GM19035 (cell line): ENCODE results near the gene UBD.
A peak's percentile ranks its signal among the peaks of the same experiment; 100 is the strongest.

Source experiments
- ATAC-seq: cut with Tn5 transposase; IDR thresholded peaks from one replicate; pipeline ENCODE4 v1.9.1; 2021; ENCODE audit not compliant: unreplicated experiment

UBD gene

GRCh38 chr6:29559524-29560287 lies at the start of gene UBD:
TSS of gene UBD (minus strand) at chr6:29559732. CDS start at chr6:29559701, 31 bp downstream.
- ATAC-seq, result no peak

GRCh38 chr6:29608131-29608530 lies 48.6 kb upstream of the UBD start:
- ATAC-seq, result no peak

GRCh38 chr6:29603930-29604329 lies 44.4 kb upstream of the UBD start:
- no peak for ATAC-seq

- no peak for ATAC-seq
Observed at GRCh38 chr6:29603456-29603855, 43.9 kb upstream of the UBD start.

- ATAC-seq, result no peak
Observed at GRCh38 chr6:29602564-29603361, 43.2 kb upstream of the UBD start.

GRCh38 chr6:29598172-29598747 lies 38.7 kb upstream of the UBD start:
- ATAC-seq, result no peak

- ATAC-seq, result no peak
Observed at GRCh38 chr6:29597184-29597583, 37.7 kb upstream of the UBD start.

- no peak for ATAC-seq
Observed at GRCh38 chr6:29596381-29596900, 36.9 kb upstream of the UBD start.

- ATAC-seq, result no peak
Observed at GRCh38 chr6:29593199-29593855, 33.8 kb upstream of the UBD start.

- no peak for ATAC-seq
Observed at GRCh38 chr6:29591677-29592076, 32.1 kb upstream of the UBD start.

GRCh38 chr6:29590218-29590808 lies 30.8 kb upstream of the UBD start:
- no peak for ATAC-seq

- peak; percentile 52 for ATAC-seq
Observed at GRCh38 chr6:29589423-29590048, 30.0 kb upstream of the UBD start.

GRCh38 chr6:29584821-29585220 lies 25.3 kb upstream of the UBD start, which contains the start of gene OR2H2:
TSS of gene OR2H2 (plus strand) at chr6:29585121. CDS start at chr6:29587945, 2,824 bp downstream.
- no peak for ATAC-seq

GRCh38 chr6:29577544-29577943 lies 18.0 kb upstream of the UBD start:
- ATAC-seq, result no peak

- no peak for ATAC-seq
Observed at GRCh38 chr6:29576056-29576455, 16.5 kb upstream of the UBD start.

GRCh38 chr6:29567991-29568390 lies 8.5 kb upstream of the UBD start:
- ATAC-seq, result no peak

GRCh38 chr6:29567541-29567940 lies 8.0 kb upstream of the UBD start:
- no peak for ATAC-seq

GRCh38 chr6:29566856-29567255 lies 7.3 kb upstream of the UBD start:
- ATAC-seq, result no peak

- no peak for ATAC-seq
Observed at GRCh38 chr6:29564875-29565274, 5.3 kb upstream of the UBD start.

- no peak for ATAC-seq
Observed at GRCh38 chr6:29563435-29563965, 4.0 kb upstream of the UBD start.
